Fibroblast of skin of right biceps (primary cell): Measurements from ENCODE around the gene TIE1.

Experiments
- DNase-seq: peaks from one replicate; pipeline ENCODE4 v3.0.0-alpha.2; 2013

The TIE1 gene

GRCh38 chr1:43313771-43314170, 13.0 kb downstream of the TIE1 start:
- DNase-seq: no peak

- no peak for DNase-seq
Observed at GRCh38 chr1:43314233-43314632, 13.5 kb downstream of the TIE1 start.

- DNase-seq: no peak
Observed at GRCh38 chr1:43315481-43315880, 14.7 kb downstream of the TIE1 start.

GRCh38 chr1:43315963-43316737, 15.4 kb downstream of the TIE1 start:
- DNase-seq: no peak

- DNase-seq: no peak
Observed at GRCh38 chr1:43316738-43317520, 16.1 kb downstream of the TIE1 start.

- DNase-seq: peak; percentile 34
Observed at GRCh38 chr1:43317817-43318471, 17.2 kb downstream of the TIE1 start.

GRCh38 chr1:43318831-43319230, 18.0 kb downstream of the TIE1 start:
- no peak for DNase-seq

- no peak for DNase-seq
Observed at GRCh38 chr1:43319288-43319687, 18.5 kb downstream of the TIE1 start.

GRCh38 chr1:43319766-43320165, 19.0 kb downstream of the TIE1 start:
- DNase-seq: no peak

- DNase-seq: no peak
Observed at GRCh38 chr1:43321331-43321891, 20.6 kb downstream of the TIE1 start.

GRCh38 chr1:43322506-43322905, 21.7 kb downstream of the TIE1 start:
- DNase-seq: no peak

GRCh38 chr1:43324810-43325209, 24.0 kb downstream of the TIE1 start:
- peak; percentile 20 for DNase-seq

- no peak for DNase-seq
Observed at GRCh38 chr1:43325381-43325780, 24.6 kb downstream of the TIE1 start.

- DNase-seq: peak; percentile 52
Observed at GRCh38 chr1:43327549-43328292, 26.9 kb downstream of the TIE1 start.

- peak; percentile 86 for DNase-seq
Observed at GRCh38 chr1:43329995-43330751, 29.4 kb downstream of the TIE1 start.

GRCh38 chr1:43331688-43332087, 30.9 kb downstream of the TIE1 start:
- DNase-seq: no peak

GRCh38 chr1:43334453-43335205, 33.8 kb downstream of the TIE1 start:
- DNase-seq: no peak

- no peak for DNase-seq
Observed at GRCh38 chr1:43337588-43337987, 36.8 kb downstream of the TIE1 start, which contains the start of gene MPL. Gene MPL, plus strand, starts transcription at chr1:43337818. Its CDS starts 31 bp downstream, at chr1:43337849.

GRCh38 chr1:43338001-43338400, 37.2 kb downstream of the TIE1 start:
- no peak for DNase-seq

- no peak for DNase-seq
Observed at GRCh38 chr1:43339584-43340232, 38.9 kb downstream of the TIE1 start.
